HepG2 (cell line): ENCODE results near the gene MEX3C. TPM values are rescaled to one million over a fixed set of nuclear protein-coding genes. Genes with fewer than 3 reads are reported as not detected.

Experiments
- BHLHE40 ChIP-seq: IDR thresholded peaks from 2 replicates; pipeline ENCODE4 v1.6.1; 2011; ENCODE audit warnings: low read length, improper control_type of control experiment
- EEA1 ChIP-seq: sonication (generic); formaldehyde crosslinking; IDR thresholded peaks from 2 replicates; pipeline ENCODE4 v1.5.1; 2020; ENCODE audit warnings: mild to moderate bottlenecking, missing genetic modification reagents, borderline replicate concordance
- EP300 ChIP-seq, 3 experiments: sonication (generic) in 1 of 3; formaldehyde crosslinking in 1 of 3; IDR thresholded peaks; 2 replicates each; pipeline versions ENCODE4 v1.5.1 to v1.6.1; 2011 to 2020; ENCODE audit warnings: low read depth in 2 of 3, low read length in 2 of 3, borderline replicate concordance in 1 of 3, improper control_type of control experiment in 1 of 3, mild to moderate bottlenecking in 1 of 3, missing genetic modification reagents in 1 of 3, moderate library complexity in 1 of 3
- HOXA7 ChIP-seq: sonication (generic); formaldehyde crosslinking; IDR thresholded peaks from 2 replicates; pipeline ENCODE4 v1.8.1; 2022; ENCODE audit warnings: mild to moderate bottlenecking, missing genetic modification reagents, moderate library complexity
- IRF2 ChIP-seq: IDR thresholded peaks from 2 replicates; pipeline ENCODE4 v1.6.1; 2018; ENCODE audit warnings: missing genetic modification reagents, missing compliant biosample characterization
- JUND ChIP-seq: sonication (generic); formaldehyde crosslinking; IDR thresholded peaks from 2 replicates; pipeline ENCODE4 v1.8.0; 2022; ENCODE audit warnings: mild to moderate bottlenecking, missing genetic modification reagents
- KDM3A ChIP-seq: IDR thresholded peaks from 2 replicates; pipeline ENCODE4 v1.6.1; 2018; ENCODE audit warnings: low read depth, missing compliant biosample characterization
- MATR3 ChIP-seq: sonication (generic); formaldehyde crosslinking; IDR thresholded peaks from 2 replicates; pipeline ENCODE4 v1.4.0; 2020; ENCODE audit warnings: missing genetic modification reagents
- MIXL1 ChIP-seq: IDR thresholded peaks from 2 replicates; pipeline ENCODE4 v1.6.1; 2016
- TCF7L2 ChIP-seq: IDR thresholded peaks from 2 replicates; pipeline ENCODE4 v1.6.1; 2011; ENCODE audit warnings: mild to moderate bottlenecking, low read depth, low read length, moderate library complexity
- ZMAT3 ChIP-seq: sonication (generic); formaldehyde crosslinking; conservative IDR thresholded peaks from 2 replicates; pipeline ENCODE4 v1.7.0; 2021; ENCODE audit warnings: missing genetic modification reagents
- ZNF12 ChIP-seq: sonication (generic); formaldehyde crosslinking; IDR thresholded peaks from 2 replicates; pipeline ENCODE4 v1.5.0; 2020; ENCODE audit warnings: missing genetic modification reagents
- ZNF253 ChIP-seq: sonication (generic); formaldehyde crosslinking; IDR thresholded peaks from 2 replicates; pipeline ENCODE4 v1.8.0; 2022; ENCODE audit warnings: mild to moderate bottlenecking, missing genetic modification reagents, borderline replicate concordance
- ZNF484 ChIP-seq: sonication (generic); formaldehyde crosslinking; IDR thresholded peaks from 2 replicates; pipeline ENCODE4 v1.5.1; 2020; ENCODE audit warnings: mild to moderate bottlenecking, low read depth, missing genetic modification reagents, borderline replicate concordance
- ZNF773 ChIP-seq: sonication (generic); formaldehyde crosslinking; IDR thresholded peaks from 2 replicates; pipeline ENCODE4 v1.4.0; 2020; ENCODE audit warnings: missing genetic modification reagents, borderline replicate concordance
- ZSCAN5A ChIP-seq: sonication (generic); formaldehyde crosslinking; IDR thresholded peaks from 2 replicates; pipeline ENCODE4 v1.8.0; 2022; ENCODE audit warnings: mild to moderate bottlenecking, missing genetic modification reagents, borderline replicate concordance
- polyA plus RNA-seq, 8 experiments: library from polyadenylated mRNA; depleted of rRNA in 3 of 8; stranded (reverse) in 7 of 8; unstranded in 1 of 8; fragments of >200 nt; fragmentation: Illumina TruSeq in 4 of 8; extraction: Trizol in 4 of 8; gene quantifications; 2 replicates each; pipeline versions ENCODE4 v1.2.1 to v1.2.3, GENCODE V29; 2011 to 2016; ENCODE audit warnings: low read depth in 4 of 8, missing spikeins in 1 of 8, mixed read lengths in 1 of 8; ENCODE audit not compliant: insufficient read depth in 1 of 8
- total RNA-seq, 5 experiments: library from RNA; depleted of rRNA; stranded (reverse); fragments of >200 nt; fragmentation: Illumina TruSeq; extraction: Trizol; gene quantifications; 2 replicates each; pipeline ENCODE4 v1.2.3, GENCODE V29; 2016; ENCODE audit warnings: low read depth in 1 of 5
- TF ChIP-seq, protein P1 (sequence below): sonication (generic); formaldehyde crosslinking; IDR thresholded peaks from 2 replicates; pipeline ENCODE4 v1.4.0; 2020; ENCODE audit warnings: missing genetic modification reagents
- TF ChIP-seq, protein P2 (sequence below): sonication (generic); formaldehyde crosslinking; IDR thresholded peaks from 2 replicates; pipeline ENCODE4 v1.4.0; 2020; ENCODE audit warnings: mild to moderate bottlenecking, missing genetic modification reagents

MEX3C gene
- total and polyA plus RNA-seq, 2 of the 13 experiments (the other 11 are each of a cell fraction or from before 2014, with no cell fraction given): 34.8 to 36.4 TPM

DNA sequence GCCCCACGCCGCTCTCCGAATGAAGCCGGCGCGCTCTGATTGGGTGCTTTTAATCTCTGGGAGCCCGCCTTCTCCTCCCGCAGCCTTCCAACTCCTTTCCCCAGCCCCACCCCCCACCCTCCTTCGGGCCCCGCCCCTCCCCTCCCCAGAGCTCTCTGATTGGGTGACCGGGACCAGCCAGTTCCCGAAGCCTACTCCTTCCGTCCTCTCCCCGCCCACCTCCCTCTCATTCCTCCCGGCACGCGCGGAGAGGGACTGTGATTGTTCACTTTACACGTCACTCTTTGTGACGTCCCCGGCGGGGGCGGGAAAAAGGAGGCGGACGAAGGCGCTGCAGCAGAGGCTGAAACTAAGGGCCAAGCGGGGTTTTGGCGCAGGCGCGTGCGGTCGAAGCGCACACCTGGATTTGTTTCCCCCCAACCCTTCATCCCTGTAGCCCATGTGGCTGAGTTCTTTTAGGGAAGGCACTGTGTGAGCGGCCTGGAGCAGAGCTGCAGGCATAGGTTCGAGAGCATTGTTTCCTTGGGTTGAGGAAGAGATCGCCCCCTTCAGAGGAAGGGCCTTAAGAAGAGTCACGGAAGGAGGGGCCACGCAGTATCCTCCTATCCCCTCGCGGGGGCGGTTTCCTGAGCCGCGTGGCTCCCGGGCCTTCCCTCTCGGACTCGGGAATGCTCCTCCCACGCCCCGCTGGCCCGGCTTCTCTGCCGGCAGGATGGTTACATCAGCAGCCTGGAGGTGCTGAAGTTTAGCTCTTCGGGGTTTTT is at the start of gene MEX3C (continued):
- TF ChIP-seq ZNF484 (CRISPR knock-in tag): no peak
- peak; percentile 91 for TF ChIP-seq BHLHE40
- TF ChIP-seq ZSCAN5A (CRISPR knock-in tag): peak; percentile 85; the same call in 1 of the 2 replicates
- TF ChIP-seq EP300 (IDR thresholded peaks at IDR 0.05; ENCODE audit: low read depth in 2 of 2, low read length in 2 of 2): no peak
- TF ChIP-seq EP300 (CRISPR knock-in tag; IDR thresholded peaks at IDR 0.05; ENCODE audit: borderline replicate concordance): peak; percentile 32; the same call in 1 of the 2 replicates
- TF ChIP-seq JUND (CRISPR knock-in tag): peak; percentile 46; the same call in 1 of the 2 replicates
- no peak for TF ChIP-seq EEA1 (CRISPR knock-in tag)
- TF ChIP-seq TCF7L2: no peak
- 0 out of 2 replicates have a peak, but pooled peaks have one; percentile 65 for TF ChIP-seq ZNF253
- peak; percentile 39; the same call in 1 of the 2 replicates for TF ChIP-seq IRF2
- TF ChIP-seq KDM3A (CRISPR knock-in tag): no peak
- no peak for TF ChIP-seq ZNF12 (CRISPR knock-in tag)
- peak; percentile 94 for TF ChIP-seq ZMAT3 (CRISPR knock-in tag)
- TF ChIP-seq MATR3: no peak
- TF ChIP-seq ZNF773 (CRISPR knock-in tag): no peak
- TF ChIP-seq MIXL1: 0 out of 2 replicates have a peak, but pooled peaks have one; percentile 67
- no peak for TF ChIP-seq HOXA7 (CRISPR knock-in tag)
- TF ChIP-seq, protein P1, sequence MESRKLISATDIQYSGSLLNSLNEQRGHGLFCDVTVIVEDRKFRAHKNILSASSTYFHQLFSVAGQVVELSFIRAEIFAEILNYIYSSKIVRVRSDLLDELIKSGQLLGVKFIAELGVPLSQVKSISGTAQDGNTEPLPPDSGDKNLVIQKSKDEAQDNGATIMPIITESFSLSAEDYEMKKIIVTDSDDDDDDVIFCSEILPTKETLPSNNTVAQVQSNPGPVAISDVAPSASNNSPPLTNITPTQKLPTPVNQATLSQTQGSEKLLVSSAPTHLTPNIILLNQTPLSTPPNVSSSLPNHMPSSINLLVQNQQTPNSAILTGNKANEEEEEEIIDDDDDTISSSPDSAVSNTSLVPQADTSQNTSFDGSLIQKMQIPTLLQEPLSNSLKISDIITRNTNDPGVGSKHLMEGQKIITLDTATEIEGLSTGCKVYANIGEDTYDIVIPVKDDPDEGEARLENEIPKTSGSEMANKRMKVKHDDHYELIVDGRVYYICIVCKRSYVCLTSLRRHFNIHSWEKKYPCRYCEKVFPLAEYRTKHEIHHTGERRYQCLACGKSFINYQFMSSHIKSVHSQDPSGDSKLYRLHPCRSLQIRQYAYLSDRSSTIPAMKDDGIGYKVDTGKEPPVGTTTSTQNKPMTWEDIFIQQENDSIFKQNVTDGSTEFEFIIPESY (CRISPR knock-in tag): no peak
- TF ChIP-seq, protein P2, sequence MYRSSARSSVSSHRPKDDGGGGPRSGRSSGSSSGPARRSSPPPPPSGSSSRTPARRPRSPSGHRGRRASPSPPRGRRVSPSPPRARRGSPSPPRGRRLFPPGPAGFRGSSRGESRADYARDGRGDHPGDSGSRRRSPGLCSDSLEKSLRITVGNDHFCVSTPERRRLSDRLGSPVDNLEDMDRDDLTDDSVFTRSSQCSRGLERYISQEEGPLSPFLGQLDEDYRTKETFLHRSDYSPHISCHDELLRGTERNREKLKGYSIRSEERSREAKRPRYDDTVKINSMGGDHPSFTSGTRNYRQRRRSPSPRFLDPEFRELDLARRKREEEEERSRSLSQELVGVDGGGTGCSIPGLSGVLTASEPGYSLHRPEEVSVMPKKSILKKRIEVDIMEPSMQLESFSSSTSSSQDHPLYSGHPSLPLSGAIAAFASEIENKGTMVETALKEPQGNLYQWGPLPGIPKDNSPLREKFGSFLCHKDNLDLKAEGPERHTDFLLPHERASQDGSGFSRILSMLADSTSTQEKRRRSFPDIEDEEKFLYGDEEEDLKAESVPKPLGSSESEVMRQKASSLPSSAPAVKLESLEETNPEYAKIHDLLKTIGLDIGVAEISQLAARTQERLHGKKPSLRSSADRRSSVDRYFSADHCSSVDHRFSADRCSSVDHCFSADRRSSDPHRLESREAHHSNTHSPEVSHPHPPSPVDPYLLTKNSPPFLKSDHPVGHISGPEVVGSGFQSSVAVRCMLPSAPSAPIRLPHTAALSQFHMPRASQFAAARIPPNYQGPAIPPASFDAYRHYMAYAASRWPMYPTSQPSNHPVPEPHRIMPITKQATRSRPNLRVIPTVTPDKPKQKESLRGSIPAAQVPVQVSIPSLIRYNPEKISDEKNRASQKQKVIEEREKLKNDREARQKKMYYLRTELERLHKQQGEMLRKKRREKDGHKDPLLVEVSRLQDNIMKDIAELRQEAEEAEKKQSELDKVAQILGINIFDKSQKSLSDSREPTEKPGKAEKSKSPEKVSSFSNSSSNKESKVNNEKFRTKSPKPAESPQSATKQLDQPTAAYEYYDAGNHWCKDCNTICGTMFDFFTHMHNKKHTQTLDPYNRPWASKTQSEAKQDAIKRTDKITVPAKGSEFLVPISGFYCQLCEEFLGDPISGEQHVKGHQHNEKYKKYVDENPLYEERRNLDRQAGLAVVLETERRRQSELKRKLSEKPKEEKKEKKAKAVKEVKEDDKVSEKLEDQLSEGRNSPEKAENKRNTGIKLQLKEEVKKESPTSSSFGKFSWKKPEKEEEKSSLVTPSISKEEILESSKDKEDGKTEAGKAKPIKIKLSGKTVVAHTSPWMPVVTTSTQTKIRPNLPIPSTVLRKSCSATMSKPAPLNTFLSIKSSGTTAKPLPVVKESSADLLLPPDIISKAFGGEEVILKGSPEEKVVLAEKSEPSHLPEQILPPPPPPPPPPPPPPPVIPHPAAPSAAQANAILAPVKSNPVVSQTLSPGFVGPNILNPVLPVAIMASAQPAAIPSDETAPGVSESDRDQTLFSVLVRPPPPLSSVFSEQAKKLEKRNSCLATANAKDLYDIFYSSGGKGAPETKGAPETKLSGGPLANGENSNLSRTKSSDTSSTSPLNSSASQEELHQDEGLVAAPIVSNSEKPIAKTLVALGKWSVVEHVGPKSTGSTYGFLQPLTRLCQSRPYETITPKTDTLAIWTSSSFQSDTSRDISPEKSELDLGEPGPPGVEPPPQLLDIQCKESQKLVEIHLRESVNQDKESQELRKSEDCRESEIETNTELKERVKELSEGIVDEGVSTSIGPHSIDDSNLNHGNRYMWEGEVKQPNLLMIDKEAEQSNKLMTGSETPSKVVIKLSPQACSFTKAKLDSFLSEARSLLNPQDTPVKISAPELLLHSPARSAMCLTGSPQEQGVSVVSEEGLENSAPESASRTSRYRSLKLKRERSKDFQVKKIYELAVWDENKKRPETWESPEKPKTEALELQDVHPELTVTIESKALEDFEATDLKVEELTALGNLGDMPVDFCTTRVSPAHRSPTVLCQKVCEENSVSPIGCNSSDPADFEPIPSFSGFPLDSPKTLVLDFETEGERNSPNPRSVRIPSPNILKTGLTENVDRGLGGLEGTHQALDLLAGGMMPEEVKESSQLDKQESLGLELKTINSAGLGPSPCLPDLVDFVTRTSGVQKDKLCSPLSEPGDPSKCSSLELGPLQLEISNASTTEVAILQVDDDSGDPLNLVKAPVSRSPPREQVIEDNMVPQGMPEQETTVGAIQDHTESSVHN (CRISPR knock-in tag): no peak
